UCSD-AML1 (cell line): ENCODE measurements around the gene ICOSLG.
"Not testable (repeated sequence)": the region's sequence is repeated elsewhere in the genome, so short reads cannot be mapped to it uniquely, and the experiment has no call there.

Experiments
- DNase-seq: peaks from one replicate; lab custom pipeline; 2025; ENCODE audit not compliant: unreplicated experiment; lab: John Stamatoyannopoulos, UW

Gene ICOSLG

GRCh38 chr21:44227614-44228013, 13.1 kb downstream of the ICOSLG start:
- DNase-seq, result not testable (repeated sequence)

- not testable (repeated sequence) for DNase-seq
Measured at GRCh38 chr21:44225605-44226004, 15.1 kb downstream of the ICOSLG start.

GRCh38 chr21:44223334-44223733, 17.4 kb downstream of the ICOSLG start:
- DNase-seq, result not testable (repeated sequence)

GRCh38 chr21:44220674-44221073, 20.1 kb downstream of the ICOSLG start:
- DNase-seq, result not testable (repeated sequence)

- DNase-seq, result not testable (repeated sequence)
Measured at GRCh38 chr21:44218461-44218860, 22.3 kb downstream of the ICOSLG start.

- not testable (repeated sequence) for DNase-seq
Measured at GRCh38 chr21:44211978-44212377, 28.8 kb downstream of the ICOSLG start.

GRCh38 chr21:44211574-44211973, 29.2 kb downstream of the ICOSLG start:
- DNase-seq, result not testable (repeated sequence)

- DNase-seq, result not testable (repeated sequence)
Measured at GRCh38 chr21:44207860-44208646, 32.7 kb downstream of the ICOSLG start.

GRCh38 chr21:44206698-44207676, 33.8 kb downstream of the ICOSLG start:
- DNase-seq, result not testable (repeated sequence)

- DNase-seq, result not testable (repeated sequence)
Measured at GRCh38 chr21:44206187-44206586, 34.6 kb downstream of the ICOSLG start.

GRCh38 chr21:44202590-44203299, 38.0 kb downstream of the ICOSLG start:
- not testable (repeated sequence) for DNase-seq

GRCh38 chr21:44199997-44200396, 40.7 kb downstream of the ICOSLG start:
- DNase-seq, result not testable (repeated sequence)

- DNase-seq, result no peak
Measured at GRCh38 chr21:44199448-44199847, 41.3 kb downstream of the ICOSLG start.

GRCh38 chr21:44197156-44197516, 43.6 kb downstream of the ICOSLG start:
- DNase-seq, result not testable (repeated sequence)

GRCh38 chr21:44196212-44197155, 44.3 kb downstream of the ICOSLG start:
- peak; percentile 89 for DNase-seq

- DNase-seq, result not testable (repeated sequence)
Measured at GRCh38 chr21:44194888-44195287, 45.9 kb downstream of the ICOSLG start.

GRCh38 chr21:44194451-44194850, 46.3 kb downstream of the ICOSLG start:
- not testable (repeated sequence) for DNase-seq

- DNase-seq, result not testable (repeated sequence)
Measured at GRCh38 chr21:44193108-44193507, 47.6 kb downstream of the ICOSLG start.

GRCh38 chr21:44190349-44191271, 50.1 kb downstream of the ICOSLG start:
- not testable (repeated sequence) for DNase-seq
